Putamen (tissue), 1 donor: ENCODE results near the gene SLC9A9.

Experiments
- DNase-seq: peaks from one replicate; pipeline ENCODE4 v3.0.0-alpha.2; 2016; ENCODE audit warnings: low spot score

Gene SLC9A9

DNA sequence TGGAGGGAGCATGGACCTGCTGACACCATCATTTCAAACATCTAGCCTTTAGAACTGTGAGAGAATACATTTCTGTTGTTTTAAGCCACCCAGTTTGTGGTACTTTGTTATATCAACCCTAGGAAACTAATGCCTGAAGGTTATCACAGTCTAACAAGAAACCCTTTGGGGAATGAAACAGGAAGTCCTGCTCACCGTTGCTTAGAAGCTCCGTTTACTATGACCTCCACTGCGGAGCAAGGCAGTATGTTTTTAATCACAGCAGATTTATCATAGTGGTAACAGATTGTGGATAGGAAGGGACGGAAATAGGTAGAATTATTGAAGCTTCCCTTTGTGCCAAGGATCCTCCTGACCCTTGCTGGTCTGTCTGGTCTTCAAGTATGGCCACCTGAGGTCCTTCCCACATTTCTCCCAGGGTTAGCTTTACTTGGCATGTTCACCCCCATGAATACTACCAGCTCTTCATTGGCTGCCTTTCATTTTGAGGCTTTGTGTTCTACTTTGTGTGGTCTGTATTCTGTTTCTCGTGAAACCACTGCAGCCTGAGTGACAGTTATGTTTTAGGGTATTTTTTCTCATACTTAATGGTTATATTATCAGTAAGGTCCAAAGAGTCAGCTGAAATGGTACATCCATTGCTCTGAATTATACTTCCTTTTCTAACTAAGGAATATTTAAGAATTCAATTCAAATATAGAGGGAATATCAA lies 527.1 kb downstream of the SLC9A9 start:
- DNase-seq: no peak

DNA sequence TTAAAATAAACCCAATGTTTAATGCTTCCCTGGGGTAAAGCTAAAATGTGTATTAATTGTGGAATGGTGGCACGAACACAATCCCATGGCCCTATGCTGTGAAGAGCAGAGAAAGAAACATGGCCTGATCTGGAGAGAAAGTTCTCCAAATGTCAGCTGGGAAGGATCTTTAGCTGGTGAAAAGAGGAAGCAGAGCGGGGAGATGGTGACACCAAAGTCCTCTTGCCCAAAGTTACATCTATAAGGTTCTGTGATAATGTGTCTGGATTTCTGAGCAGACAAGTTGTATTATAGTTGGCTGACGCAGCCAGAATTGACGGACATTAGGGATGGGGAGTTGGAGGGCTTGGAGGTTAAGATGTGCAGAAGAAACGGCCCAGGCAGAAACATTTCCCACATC lies 532.5 kb downstream of the SLC9A9 start:
- DNase-seq: no peak

DNA sequence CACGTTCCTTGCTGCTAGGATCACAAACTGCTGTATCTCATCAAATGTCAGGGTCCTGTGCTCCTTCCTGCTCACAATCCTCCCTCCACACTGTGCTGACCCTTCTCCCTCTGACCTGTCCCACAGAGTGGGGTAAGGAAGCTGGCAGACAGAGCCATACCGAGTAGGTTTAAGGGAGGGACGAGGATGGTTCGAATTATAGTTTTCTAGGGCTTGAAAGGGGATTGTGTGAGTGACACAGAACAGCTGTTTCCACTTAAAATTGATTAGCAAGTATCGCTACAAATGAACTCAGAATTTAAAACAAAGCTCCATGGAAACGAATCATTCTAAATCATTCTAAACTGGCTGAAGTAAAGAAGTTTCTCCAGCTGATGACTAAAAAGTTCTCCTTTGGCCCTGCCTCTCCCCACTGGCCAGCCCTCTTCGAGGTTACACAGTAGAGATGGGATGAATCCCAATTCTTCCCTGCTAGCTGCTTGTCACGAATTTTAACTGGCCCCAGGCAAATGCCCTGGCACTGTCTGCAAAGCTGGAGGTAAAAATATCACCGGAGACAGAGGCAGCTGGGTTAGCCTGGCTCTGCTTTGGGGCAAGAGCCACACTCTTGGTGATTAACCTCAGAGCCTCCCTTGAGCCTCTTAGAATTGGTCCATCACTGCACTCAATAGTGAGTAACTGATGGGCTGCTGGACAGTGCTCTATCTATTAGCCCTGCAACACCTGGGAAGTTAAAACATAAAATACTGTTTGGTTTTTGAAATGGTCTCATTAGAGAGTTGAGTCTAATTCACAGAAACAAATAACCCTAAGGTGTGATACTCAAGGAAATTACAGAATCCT lies 533.8 kb downstream of the SLC9A9 start:
- no peak for DNase-seq

DNA sequence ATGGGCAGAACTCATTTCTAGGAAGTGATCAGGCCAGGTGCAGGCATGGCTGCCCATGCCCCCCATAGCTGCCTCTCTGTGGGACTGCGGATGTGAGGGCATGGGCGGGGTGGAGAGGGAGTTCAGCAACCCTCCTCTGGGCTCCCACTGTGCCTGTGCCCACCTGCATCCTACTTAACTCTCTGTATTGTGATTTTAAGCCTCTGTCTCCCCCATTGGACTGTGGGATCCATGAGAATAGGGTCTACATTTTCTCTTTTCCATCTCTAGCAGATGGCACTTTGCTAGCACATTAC lies 534.4 kb downstream of the SLC9A9 start:
- no peak for DNase-seq

DNA sequence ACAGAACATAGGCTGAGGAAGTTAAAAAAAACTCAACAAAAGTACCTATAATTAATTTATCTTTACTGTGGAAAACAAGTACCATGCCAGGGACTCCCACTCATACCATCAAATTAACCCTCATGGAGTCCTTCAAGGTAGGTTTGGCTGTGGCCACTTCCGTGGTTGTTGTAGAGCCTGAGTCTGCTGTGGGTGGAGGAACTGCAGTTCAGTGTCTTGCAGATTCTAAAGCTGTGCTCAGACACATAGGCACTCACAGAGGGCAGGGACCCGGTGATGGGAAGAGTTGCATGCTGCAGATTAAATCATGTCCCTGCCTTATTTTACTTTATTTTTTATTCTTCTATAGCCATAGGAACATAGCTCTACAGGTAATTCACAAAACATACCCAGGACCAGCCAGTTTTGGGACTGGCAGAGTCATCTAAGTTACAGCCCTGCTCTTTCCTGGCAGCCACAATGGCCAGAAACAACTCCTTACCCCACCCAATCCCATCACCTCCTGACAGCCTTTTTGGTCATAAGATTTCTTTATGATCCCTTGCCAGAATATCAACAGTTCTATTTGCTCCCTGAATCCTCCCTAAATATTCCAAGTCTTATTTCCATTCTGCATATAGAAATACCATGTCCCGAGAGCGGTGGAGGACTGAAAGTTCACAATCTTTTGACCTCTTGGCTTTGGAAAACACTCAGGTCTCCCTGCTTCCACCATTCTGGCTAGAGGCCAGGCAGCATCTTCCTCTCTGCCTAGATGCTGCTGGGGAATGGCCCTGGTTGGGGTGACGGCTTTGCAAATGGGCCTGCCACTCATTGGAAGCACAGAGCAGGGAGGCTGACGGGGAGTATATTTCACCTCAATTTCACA lies 535.0 kb downstream of the SLC9A9 start:
- DNase-seq: no peak

DNA sequence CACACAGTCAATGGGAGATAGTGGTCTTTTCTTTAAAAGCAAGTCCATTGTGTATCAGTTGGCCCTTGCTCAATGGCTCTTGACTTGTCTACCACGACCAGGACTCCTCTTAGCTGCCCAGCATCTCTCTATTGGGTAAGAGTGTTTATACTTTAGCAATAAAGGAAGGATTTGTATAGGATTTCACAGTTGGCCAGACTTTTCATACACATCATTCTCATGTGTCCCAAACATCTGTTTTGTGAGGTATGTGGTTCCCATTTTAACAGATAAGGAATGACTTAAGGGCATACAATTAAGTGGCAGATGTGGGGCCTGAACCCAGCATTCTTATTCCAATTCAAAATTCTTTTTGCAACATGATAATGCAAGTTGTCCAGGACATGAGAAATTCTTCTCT lies 537.2 kb downstream of the SLC9A9 start:
- DNase-seq: no peak

DNA sequence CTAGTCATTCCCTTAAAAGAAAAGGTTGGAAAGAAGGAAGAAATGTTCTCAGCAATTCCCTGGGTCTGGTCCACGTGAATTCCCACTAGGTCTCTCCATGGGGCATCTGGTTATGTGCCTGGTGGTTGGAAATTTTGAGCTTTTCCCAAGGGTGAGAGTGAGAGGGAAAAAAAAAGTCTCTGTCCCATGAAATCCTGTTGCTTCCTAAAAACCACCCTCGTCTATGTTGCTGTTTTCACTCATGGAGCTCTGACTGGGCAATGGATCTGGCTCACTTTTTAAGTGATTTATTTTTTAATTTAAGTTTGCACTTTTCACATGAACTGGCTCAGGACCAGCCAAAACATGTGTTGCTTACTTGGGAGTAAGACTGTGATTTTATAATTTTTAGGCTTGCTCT lies 538.6 kb downstream of the SLC9A9 start:
- no peak for DNase-seq

DNA sequence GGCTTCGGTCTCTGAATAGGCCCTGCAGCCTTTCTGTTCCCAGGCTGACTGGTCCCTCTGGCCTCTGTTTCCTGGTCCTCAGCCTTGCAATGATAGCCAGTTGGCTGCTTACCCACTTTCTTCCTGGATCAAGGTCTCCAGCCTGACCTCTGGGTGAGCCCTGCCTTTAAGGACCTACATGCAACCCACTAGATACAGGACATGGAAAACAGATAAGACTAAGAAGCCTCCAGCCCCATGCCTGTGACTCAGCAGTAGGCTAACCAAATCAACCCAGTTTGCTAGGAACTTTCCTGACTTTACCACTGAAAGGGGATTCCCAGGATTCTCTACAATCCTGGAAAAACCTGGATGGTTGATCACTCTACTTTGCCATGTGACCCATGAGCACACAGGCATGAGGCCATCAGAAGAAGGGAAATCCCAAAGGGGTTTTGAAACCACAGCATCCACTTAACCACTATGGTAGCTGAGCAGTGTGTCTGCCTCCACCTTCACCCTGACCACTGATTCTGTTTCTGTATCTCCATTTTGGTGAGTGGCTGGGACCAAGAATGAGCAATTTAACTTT lies 540.6 kb downstream of the SLC9A9 start:
- no peak for DNase-seq

DNA sequence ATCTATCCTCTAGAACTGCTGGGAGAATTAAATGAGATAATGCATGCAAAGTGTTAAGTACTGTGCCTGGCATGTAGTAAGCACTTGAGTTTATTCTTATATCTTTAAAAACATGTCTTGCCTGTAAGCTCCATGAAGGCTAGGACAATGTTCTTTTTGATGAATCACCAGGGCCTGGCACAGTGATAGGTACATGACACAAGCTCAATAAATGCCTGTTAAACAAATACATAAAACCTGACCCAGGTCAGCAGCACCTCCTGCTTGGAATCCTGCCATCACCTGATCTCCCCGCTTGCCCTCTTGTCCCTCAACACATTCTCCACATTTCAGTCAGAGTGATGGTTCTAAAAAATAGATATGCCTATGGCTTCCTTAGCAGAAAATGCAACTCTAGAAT lies 541.9 kb downstream of the SLC9A9 start:
- DNase-seq: no peak

DNA sequence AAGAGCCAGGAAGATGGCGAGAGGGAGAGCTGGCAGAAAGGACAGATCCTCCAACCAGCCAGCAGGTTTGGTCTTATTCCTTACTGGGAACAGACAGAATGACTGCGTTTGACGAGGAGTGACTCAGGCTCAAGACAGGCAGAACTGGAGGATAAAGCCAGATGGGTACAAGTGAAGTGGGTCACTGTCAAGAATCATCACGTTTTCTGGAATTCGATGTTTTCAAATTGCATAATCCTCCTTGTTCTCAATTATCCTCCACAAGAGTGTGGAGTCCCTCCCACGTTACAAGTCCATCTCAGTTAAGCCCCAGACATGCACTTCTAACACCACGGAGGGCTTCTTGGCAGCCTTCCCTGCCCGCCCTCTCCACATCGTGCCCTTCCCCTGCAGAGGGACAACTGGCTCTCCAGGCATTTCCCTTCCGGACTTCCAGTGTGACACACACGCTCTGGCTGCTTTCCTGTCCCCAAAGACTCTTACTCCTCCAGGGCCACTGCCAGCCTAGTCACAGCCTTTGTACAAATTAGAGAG lies 545.6 kb downstream of the SLC9A9 start:
- no peak for DNase-seq

DNA sequence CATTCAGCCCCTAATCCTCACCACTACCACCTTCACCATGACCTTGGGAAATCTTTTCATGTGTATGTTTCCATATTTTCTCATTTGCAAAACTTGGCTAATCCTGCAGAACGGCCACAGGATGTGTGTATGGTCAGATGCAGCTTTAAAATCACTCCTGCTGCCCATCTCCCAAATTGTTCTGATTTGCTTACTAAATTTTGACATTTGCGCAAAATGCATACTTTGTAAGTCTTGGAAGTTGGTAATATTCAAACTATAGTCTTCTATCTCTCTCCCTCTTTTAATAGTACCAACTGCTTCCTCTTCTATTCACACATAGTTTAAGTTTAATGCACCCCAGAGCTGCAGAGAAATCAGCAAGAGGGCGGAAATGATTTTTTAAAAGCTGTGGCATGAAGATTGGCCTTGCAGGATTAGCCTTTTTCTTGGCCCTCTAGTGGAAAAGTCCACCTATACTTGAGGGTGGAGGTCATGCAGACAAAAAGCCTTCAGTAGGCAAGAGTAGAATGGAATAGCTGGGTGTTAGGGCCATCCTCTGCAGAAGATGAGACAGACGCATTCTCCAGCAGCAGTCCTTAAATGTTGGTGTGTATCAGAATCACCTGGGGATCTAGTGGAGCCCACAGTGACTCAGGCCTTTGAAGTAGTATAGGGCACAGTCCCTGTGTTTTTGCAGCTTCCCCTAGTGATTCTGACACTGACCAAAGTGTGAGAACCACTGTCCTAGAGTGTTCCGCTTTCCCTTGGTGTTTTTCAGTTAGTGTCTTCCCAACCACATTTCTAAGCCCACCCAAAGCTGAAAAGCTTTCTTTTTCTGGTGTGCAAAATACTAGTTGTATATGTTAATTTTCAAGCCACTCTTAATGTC lies 547.0 kb downstream of the SLC9A9 start:
- no peak for DNase-seq

DNA sequence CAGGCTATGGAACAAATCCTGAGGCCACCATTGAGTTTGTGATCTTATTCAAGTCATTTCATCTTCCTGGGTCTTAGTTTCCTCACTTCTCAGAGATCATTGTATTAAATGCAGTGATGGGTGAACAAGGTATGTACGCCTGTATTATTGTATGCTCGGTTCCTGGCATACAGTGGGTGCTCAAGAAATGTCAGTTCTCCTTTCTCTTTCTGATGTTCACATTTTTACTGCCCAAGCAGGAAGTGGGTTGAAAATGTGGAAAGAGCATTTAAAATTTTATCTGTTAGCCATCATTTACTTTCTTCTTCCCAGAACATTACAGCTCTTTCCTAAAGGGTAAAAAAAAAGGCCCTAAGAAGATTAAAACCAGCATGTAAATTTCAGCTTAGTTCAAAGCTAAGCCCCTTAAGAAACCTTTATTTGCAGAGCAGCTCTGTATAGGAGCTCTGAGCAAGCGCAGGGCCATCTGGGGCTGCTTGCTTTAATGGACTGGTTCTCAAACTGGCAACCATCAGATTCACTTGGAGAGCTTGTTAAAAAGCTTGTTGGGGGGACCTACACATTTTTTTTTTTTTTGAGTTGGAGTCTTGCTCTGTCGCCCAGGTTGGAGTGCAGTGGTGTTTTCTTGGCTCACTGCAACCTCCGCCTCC lies 549.3 kb downstream of the SLC9A9 start:
- no peak for DNase-seq

DNA sequence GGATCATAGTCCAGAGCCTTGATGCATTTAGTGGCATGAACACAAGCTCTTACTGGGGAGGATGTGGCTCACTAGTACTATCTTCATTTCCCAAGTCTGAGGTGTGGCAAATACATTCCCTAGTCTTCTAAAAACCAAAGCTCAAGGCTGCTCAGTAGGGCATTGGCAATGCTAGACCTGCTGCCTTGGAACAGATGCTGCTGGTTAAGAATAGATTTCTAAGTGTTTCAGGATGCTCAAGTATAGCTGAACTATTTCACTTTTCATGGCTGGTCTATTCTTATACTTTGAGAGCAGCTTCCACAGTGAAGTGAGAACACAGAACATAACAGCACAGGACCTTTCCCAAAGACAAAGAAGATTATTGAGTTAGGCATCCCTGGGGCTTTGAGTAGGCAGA lies 549.9 kb downstream of the SLC9A9 start:
- no peak for DNase-seq

DNA sequence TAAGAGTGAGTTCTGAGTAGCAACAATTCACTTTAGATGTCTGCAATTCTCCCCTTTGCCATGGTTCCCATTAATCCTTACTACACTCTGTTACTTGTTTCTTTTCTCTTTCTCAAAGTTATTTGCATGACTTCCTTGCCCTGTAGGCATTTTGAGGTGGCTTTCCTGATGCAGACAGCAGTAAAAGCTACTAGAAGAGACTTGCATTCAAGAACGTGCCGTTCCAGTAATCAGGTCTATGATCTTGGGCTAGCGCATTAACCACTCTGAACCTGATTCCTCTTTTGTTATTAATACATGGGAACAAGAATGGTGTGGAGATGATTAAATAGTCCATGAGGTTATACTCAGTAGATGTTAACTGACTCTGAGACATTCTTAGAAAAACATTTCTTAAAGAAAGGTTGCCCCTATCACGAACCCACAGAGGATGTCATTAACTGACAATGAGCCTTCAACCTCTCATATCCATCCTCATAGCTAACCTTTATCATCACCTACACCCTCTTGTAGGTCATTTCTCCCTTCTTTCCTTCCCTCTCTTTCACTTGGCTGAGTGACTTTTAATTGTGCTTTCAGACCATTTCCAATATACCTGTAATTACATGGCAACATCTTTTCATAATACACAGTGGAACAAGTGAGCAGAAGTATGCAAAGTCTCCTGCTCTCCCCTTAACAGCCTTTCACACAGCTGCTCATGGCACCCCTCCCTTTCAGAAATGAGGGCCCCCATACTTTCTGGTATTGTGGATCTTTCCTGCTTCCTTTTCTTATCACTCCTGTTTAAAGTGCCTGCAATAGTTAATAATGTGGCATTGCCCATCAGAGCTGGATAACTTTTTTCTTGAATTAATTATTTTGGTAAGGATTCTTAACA lies 552.8 kb downstream of the SLC9A9 start:
- DNase-seq: no peak

DNA sequence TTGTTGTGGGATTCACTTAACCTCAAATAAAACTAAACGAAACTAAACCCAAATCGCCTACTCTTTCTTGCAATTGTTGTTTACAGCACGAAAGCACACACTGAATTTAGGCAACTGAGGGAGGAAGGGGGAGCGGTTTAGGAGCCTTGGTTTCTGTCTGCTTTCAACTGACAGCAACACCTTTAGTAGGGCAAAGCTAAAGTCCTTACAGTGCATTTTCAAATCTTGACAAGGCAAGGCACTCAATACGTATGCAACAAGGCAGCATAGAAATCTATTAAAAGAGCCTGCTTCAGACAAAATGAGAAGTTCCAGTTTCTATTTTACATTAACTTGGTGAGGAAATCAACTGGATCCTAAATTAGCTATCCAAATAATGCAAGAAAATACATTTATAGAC lies 554.1 kb downstream of the SLC9A9 start:
- no peak for DNase-seq

DNA sequence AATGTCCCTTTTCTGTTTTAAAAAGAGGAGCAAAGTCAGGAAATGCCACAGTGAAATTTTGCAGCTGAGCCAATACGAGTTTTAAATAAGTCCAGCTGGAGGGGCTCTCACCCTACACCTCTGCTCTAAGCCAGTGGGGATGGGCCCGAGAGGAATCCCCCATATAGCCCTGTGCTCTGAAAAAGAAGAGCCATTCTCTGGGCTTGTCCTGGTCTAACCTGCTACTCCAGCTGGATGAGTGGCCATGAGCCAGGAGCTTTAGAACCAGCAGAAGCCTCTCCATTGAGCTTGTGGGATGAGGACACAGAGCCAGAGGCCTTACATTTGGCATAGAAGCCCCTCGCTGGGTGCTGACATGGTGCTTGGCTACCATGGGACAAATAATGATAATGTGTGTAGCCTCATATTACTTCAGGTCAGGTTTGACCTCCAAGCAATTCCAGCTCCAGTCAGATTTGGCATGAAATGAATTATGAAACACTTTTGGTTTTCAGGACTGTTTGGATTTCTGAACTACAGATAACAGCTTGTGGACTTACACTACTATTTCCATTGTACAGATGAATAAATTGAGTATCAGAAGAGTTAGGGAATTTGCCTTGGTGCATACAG lies 556.3 kb downstream of the SLC9A9 start:
- no peak for DNase-seq

DNA sequence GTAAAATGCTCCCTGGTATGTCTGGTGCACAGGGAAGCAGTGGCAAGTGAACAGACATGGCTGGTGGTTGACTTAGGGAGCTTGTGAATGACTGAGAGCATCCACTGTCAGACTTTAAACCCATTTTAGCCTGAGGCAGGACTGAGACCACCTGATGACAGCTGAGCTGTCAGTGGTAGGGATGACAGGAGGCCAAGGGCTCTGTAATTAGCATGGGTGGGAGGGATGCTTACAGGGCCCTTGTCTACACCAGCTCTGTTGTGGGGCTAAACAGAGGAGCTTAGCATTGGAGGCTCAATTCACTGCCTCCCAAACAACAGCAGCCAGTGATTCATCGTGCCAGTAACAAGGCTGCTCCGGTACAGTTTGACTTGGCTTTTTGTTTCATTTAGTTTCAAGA lies 559.3 kb downstream of the SLC9A9 start:
- no peak for DNase-seq

DNA sequence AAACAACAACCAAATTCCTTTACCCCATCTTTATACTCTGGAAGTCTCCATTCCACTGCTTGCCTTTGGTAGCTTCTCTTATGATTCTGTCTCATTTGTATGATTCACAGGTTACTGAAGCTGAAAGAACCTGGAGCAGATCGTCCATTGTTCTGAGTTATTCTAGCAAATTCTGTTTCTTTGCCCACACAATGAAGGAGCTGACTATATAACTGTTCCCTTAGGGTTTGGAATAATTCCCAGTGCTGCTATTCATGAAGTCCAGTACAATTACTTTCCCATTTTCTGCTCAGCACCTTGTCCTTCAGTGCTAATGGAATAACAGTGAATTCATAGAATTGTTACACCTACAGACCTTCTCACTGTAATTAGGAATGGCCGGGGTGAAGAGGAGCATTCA lies 560.9 kb downstream of the SLC9A9 start:
- DNase-seq: no peak

DNA sequence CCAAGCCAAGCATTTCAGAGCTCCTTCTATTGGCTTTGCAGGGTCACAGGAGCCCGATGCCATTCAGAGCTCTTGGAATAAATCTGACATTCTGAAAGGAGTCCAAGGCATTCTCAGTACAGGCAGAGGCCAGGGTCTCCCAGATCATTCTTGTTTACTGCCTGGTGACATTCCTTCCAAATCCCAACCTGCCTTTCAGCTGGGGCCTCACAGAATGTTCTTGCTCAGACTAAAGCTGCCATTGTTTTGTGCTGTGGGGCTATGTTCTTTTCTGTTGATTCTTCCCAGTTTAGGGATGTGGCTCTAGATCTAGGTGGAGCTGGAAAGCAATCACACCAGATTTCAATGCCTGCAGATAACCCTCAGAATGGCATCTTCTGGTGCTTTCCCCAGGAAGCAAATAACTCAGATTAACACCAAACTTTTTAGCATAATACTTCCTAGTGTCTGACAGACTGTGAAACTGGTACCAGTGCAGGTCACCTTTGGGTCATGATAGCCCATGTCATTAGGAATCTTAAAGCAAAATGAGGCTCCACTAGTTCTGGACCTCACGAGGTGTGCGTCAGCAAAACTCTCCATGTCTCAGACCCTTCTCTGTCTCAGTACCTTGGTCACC lies 561.8 kb downstream of the SLC9A9 start:
- DNase-seq: no peak
